A172 (cell line): Measurements from ENCODE around the gene RGS11. TPM values are rescaled to one million over a fixed set of nuclear protein-coding genes. Genes with fewer than 3 reads are reported as not detected.

Source experiments
- DNase-seq: peaks from one replicate; pipeline ENCODE4 v3.0.0-alpha.2; 2015; ENCODE audit warnings: low spot score
- total RNA-seq: library from RNA; depleted of rRNA; stranded (reverse); fragments of >200 nt; shearing (Covaris generic); gene quantifications from 2 replicates; pipeline ENCODE4 v1.2.3, GENCODE V29; 2014

RGS11 gene
- total RNA-seq, 1 experiment from 2014 or later, result 0.07 TPM

DNA sequence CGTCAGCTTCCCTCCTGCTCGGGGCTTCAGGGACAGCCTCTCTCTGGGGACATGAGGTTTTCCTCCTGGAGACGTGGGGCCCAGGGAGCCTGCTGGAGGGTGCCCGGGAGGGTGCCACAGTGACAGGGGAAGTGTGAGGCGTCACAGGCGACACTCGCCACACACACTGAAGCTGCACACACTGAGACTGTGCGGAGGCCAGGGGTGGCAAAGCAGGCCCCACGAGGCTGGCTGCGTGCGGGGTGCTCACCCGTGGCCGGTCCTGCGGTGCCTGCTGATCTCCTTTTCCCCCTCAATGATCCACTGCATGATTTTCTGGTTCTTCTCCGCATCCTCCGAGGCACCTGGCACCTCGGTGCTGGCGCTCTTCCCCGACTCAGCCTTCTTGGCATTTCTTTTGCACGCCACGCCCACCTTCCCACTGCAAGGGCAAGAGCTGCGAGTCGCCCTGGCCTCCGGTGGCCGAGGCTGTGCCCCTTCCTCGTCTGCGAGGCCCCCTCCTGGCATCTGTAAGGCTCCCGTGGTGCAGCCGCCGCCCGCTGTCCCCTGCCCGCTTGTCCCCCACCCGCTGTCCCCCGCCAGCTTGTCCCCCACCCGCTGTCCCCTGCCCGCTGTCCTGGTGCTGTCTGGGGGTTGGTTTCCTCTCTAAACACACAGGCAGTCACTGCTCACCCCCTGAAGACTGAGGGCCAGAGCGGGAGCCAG is 21.2 kb upstream of the RGS11 start:
- no peak for DNase-seq

DNA sequence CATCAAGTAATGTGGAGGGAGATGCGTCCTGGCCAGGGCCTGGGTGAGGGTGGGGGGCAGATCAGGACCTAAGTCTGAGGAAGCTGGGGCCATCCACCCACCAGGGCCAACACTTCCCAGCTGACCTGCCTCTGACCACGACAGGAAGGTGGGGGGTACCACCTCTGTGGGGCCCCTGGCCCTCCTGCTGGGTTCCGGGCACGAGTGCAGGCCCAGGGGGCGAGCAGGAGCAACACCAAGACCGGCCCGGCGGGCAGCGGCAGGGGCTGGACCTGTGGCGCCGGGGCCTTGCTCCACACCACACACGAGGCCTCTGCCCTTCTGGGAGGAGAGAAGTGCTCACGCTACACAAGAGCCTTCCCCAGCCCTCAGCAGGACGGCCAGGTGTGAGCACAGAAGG is 20.5 kb upstream of the RGS11 start:
- no peak for DNase-seq

DNA sequence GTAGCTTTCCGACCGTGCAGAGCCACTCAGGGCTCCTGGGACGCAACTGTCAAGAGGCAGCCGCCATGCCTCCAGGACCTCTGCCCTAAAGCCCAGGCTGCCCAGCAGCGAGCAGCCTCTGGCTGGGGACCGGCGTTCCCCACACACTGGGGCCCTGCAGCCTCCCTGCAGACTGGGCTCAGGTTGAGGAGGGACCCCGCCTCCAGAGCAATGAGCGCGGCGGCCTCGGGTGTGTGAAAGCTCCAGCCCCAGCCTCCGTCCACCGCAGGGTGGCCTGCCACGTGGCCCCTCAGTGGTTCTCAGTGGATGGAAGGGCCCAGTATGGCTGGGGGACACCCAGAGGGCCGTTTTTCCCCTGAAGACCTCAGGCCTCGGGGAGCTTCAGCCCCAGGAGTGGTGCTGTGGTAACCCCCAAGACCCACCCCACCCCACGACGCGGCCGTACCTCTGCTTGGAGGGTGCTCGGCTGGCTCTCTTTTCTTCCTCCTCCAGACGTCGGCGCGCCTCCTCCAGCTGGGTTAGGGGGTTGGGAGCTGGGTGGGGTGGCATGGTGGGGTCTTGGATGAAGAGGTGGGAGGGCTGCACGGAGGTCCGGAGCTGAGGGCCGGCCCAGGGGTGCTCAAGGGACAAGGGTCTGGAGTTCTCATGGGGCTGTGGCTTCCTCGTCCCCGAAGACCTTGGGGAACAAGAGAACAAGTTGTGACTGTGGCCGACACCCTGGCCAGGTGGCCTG is 17.5 kb upstream of the RGS11 start:
- no peak for DNase-seq

DNA sequence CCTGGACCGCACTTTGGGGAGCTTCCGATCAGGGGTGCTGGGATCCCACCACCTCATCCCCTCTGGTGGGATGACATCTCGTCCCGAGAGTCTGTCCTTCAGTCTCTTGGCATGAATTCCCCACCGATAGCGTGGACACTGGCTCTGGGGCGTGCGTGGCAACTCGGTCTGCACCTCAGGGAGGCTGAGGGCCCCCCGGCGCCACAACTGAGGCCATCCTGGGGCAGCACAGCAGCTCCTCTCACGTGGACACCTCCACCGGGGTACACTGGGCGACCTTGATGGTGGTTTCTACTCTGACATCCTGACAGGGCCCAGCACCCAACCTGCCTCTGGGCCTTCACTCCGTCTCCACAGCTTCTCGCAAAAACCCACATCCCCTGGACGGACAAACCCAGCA is 15.8 kb upstream of the RGS11 start:
- DNase-seq, result no peak

DNA sequence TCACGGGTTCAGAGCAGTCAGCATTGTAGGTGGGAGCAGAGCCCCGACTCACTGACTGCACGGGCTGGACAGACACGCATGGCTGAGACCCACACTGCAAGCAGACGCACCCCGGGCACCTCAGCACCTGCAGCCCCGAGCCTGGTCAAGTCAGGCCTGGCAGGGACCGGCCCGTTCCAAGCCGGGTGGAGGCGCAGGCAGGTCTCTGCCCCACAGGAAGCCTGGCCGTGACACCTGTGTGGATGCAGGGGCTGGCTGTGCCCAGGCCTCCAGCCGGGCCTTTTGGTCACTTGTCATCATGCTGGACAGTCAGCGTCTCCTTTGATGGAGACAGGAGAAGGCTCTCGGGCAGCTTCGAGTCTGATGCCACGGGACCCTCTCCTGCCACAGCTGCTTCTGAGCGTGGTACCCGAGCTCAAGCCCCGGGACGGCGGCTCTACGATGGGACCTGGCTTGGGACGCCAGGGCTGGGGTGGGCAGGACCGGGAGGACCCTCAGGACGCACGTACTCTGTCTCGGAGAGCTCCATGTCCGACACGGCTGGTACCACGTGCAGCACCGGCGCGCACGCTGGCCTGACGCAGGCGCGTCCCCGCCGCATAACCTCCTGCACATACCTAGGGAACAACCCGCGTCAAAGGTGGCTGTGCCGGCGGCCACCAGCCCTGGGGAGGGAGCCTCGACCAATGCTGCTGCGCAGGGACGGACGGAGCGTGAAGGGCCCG is 15.1 kb upstream of the RGS11 start:
- DNase-seq, result no peak

DNA sequence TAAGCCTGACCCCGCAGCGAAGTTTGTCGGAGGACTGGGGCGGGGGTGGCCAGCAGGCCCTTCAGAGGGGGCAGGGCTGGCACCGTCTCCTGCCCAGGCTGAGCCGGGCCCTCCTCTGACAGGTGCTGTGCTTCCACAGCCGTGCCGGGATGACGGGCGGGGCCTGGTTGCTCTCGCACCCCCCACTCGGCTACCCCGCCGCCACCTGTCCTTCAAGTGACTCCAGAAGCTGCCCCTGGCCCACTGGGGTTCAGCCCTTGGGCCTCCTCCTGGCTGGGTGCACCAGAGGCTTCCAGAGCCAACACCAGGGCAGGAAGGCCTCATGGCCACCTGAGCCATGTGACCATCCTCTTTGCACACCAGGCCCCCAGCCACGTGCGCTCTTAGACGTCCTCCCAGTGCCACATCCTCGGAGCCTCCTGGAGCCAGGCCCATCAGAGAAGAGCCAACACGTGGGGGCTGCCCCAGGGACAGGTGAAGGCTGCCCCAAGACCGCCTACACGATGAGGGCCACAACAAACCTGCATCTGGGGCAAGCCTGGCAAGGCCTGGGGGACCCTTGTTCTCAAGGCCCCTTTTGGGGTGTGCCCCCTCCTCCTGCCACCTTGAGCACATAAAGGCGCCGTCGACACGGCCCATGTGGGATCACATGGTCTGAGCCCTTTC is 14.4 kb upstream of the RGS11 start:
- no peak for DNase-seq

DNA sequence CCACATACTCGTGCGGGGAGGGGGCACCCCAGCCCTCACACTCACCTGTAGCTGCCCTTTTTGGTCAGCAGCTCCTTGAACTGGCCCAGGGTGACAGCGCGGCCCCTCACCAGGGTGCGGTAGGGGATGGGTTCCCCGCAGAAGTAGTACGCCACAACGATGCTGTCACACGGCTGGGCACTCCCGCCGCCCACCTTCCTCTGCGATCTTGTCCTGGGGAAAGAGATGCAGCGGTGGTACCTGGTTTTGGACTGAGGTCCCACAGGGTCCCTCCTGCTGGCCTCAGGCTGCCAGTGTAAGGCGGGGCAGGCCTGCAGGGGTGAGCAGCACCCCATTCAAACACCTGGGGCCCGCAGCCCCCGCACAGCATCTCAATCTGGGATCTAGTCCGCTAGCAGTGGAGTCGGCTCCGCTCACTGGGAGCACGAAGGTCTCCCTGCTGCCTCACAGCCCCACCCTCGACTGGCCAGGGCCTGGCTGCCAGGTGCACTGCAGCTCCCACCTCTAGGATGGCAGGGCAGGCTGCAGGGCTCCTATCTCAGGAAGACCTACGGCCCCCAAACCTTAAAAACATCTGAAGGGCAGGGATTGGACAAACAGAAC is 13.8 kb upstream of the RGS11 start:
- DNase-seq, result no peak

DNA sequence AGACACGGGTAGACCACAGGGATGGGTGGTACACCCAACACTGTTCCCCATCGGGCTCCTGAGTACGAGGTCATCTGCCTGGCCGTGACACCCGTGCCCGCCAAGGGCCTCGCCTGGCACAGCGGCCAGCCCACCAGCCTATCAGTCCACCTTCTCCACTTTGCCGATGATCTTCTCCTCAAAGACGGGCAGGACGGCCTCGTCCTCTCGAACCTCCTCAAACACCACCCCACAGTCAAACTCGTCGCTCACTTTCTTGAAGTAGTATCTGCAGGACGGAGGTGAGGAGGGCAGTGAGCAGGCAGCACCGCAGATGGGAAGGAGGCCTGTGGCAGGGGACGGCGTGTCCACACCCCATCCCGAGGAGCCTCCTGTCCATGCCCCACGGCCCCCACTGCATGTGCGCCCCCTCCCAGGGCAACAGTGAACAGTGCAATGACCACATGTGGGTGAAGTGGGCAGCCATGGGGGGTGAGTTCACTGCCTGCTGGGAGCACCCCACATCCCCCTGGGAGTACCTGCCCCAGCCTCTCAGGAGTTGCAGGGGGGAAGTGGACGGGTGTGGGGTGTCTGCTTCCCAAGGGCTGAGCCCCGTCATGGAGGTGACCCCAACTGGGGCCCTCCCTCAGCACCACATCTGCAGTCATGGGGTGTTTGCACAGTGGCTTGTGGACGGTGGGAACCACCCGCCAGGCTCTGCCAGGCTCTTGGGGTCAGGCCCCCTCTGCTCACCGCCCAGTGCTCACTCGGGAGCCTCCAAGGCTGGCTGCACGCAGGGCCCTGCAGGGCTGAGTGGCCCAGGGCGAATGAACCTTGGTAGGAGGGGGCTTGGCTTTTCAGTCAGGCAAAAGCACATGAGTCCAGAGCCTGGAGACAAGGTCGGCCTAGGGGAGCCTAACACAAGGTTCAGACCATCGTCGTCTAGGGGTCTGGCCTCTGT is 12.5 kb upstream of the RGS11 start:
- no peak for DNase-seq

DNA sequence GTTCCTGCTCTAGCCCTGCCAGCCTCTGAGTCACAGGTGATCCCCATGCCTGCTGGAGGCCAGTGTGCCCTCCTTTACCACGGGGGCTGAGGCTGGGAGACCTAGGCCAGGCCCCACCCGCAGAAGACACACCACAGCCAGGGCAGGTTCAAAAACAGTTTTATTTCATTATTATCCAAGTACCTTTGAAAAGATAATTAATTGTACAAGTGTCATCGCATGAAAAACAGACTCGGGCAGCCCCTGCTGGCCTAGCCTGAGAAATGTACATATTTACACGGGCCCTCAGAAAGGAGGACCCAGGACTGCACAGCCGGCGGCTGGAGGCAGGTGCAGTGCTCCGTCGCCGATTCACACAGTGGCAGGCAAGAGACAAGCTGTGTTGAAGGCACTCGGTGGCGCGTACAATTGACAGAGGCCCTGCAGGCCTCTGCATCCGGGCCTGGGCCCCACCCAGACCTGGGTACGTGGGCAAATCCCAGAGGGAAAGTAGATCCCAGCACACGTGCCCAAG is 11.6 kb upstream of the RGS11 start:
- peak; percentile 18 for DNase-seq

DNA sequence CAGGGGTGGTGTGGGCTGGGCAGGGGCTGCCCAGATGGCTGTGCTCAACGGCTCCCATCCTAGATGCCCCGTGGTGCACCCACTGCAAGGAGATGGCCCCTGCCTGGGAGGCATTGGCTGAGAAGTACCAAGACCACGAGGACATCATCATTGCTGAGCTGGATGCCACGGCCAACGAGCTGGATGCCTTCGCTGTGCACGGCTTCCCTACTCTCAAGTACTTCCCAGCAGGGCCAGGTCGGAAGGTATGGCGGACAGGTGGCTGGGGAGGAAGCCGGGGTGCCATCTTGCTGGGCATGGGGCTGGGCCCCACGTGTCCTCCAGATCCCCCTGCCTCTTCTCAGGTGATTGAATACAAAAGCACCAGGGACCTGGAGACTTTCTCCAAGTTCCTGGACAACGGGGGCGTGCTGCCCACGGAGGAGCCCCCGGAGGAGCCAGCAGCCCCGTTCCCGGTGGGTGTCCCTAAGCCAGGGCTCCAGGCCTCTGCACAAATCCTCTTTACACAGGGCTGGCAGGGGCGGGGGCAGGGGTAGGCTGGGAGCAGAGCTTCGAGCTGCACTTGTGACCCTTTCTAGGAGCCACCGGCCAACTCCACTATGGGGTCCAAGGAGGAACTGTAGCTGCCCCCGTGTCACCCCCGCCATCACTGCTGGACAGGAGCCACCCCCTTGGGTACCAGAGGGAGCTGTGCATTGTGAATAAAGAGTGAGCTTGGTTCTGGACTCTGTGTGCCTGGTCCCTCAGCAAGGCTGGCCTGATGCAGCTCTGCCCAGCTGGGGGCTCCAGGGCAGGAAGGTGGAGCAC is 10.9 kb upstream of the RGS11 start:
- no peak for DNase-seq

DNA sequence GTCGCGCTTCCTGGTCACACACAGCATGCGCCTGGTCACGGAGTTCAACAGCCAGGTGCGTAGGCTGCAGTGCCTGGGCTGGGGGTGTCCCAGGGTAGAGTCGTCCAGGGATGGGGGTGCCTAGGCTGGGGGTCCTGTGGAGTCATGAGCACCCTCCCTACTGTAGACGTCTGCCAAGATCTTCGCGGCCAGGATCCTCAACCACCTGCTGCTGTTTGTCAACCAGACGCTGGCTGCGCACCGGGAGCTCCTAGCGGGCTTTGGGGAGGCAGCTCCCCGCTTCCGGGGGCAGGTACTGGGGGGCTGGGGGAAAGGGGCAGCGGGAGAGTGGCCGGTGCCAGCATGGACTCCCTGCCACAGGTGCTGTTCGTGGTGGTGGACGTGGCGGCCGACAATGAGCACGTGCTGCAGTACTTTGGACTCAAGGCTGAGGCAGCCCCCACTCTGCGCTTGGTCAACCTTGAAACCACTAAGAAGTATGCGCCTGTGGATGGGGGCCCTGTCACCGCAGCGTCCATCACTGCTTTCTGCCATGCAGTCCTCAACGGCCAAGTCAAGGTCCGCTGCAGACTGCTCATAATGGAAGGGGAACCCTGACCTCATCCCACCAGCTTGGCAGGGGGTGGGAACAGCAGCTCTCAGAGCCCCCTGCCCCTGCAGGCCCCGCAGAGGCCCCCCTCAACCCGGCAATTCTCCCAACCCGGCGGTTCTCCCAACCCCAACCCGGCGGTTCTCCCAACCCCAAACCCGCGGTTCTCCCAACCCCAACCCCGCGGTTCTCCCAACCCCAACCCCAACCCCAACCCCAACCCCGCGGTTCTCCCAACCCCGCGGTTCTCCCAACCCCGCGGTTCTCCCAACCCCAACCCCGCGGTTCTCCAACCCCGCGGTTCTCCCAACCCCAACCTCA is 9.7 kb upstream of the RGS11 start:
- DNase-seq, result no peak

DNA sequence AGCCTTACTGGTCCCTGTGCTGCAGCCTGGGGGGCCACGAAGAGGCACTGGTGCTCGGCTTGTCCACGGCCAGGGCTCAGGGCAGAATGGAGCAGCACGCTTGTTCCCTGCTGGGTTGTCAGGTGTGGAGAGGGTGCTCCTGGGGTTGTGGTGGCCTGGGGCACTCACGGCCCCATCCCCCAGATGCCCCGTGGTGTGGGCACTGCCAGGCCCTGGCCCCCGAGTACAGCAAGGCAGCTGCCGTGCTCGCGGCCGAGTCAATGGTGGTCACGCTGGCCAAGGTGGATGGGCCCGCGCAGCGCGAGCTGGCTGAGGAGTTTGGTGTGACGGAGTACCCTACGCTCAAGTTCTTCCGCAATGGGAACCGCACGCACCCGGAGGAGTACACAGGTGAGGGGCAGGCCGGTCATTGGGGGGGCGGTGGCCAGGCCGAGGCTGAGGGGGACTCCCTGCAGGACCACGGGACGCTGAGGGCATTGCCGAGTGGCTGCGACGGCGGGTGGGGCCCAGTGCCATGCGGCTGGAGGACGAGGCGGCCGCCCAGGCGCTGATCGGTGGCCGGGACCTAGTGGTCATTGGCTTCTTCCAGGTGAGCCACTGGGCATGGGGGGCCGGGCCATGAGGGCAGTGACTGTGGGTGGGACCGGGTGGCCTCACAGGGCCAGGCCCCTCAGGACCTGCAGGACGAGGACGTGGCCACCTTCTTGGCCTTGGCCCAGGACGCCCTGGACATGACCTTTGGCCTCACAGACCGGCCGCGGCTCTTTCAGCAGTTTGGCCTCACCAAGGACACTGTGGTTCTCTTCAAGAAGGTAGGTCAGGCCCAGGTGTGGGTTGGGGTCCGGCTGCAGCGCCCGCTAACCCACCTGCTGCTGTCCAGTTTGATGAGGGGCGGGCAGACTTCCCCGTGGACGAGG is 8.7 kb upstream of the RGS11 start:
- DNase-seq, result no peak

DNA sequence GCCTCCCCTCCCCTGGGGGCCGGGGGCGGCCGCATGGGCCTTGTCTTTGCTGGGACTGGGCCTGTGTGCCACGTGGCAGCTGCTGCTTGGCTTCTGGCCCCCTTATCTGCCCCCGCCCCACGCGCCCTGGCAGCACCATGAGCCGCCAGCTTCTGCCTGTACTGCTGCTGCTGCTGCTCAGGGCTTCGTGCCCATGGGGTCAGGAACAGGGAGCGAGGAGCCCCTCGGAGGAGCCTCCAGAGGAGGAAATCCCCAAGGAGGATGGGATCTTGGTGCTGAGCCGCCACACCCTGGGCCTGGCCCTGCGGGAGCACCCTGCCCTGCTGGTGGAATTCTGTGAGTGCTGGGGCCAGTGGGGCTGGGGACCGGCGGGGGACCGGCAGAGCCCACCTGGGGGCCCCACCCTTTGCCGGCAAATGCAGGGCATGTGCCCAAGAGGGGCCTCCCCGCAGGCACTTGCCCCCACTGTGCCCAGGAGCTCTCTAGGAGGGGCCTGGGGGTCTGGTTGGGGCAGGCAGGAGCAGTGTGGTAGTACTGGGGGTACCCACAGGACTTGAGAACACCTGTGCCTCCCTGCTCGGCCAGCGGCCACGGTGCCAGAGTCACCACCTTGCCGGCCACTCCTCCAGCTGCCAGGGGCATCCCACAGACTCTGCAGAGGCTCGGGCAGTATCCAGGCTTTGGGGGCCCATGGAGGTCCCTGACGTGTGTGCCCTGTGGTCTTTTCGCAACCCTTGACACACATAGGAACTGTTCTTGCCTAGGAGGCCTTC is 7.5 kb upstream of the RGS11 start, which contains the start of gene PDIA2:
Gene PDIA2, plus strand, starts transcription at position 132 of the 773 bp plus-strand sequence. Its CDS starts 6 bp downstream, at position 138.
- no peak for DNase-seq

DNA sequence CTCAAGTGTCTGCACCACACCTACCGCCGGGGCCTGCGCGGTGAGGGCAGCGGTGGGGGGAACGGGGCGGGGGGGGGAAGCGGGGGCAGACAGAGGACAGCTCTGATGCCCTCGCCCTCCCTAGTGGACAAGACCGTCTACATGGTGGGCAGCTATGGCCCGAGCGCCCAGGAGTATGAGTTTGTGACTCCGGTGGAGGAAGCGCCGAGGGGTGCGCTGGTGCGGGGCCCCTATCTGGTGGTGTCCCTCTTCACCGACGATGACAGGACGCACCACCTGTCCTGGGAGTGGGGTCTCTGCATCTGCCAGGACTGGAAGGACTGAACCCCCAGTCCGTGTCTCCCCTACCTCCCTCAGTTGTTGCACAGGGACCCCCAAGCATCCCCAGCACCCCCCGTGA is 6.7 kb upstream of the RGS11 start:
- no peak for DNase-seq

DNA sequence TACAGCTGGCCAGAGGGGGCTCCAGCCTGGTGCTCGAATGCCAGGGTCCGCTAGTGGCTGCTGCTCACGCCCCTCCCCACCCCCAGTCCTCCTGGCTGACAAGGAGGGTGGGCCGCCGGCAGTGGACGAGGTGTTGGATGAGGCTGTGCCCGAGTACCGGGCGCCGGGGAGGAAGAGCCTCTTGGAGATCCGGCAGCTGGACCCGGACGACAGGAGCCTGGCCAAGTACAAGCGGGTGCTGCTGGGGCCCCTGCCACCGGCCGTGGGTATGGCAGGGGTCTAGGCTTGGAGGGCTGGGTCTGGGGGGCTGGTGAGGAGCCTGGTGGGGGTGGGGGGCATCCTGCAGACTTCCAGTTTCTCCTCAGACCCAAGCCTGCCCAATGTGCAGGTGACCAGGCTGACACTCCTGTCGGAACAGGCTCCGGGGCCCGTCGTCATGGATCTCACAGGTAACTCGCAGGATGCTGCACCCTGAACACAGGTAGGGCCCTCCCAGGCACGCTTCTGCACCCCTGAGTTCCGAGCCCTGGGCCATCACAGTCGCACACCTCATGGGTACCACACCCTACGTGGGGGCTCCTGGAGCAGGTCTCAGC is 6.0 kb upstream of the RGS11 start:
- DNase-seq, result no peak

DNA sequence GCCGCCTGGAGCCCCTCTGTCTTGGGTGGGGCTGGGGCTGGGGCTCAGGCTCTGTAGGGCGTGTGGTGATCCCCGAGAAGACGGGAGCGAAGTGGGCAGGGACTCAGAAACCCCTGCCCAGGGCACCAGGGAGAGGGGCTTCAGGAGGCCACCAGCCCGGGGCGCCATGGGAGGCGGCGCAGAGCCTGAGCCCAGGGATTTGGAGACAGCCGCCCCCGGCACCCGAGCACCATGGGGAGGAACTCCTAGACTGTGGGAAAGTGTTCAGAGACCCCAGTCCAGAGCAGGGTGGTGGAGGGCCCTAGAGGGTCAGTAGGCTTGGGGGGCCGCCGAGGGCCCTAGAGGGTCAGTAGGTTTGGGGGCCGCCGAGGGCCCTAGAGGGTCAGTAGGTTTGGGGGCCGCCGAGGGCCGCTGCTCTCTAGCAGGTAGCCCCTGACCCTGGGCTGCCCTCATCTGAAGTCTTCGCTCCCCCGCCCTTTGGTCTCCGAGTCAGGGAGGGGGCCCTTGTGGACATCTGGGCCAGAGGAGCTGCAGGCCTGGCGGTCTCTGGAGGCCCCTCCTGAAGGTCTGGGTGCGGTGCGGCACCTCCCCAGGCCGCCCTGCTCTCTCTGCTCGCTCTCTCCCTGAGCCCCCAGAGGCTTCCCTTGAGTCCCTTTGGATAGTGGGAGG is 5.4 kb upstream of the RGS11 start:
- no peak for DNase-seq
